ENCODE measurements around the gene CEP295NL. TPM values are rescaled to one million over a fixed set of nuclear protein-coding genes. Genes with fewer than 3 reads are reported as not detected.
A peak's percentile ranks its signal among the peaks of the same experiment; 100 is the strongest.

The CEP295NL gene
- total RNA-seq, 4 donors from 2014 or later: 1.6 to 9.0 (median 3.8) TPM

DNA sequence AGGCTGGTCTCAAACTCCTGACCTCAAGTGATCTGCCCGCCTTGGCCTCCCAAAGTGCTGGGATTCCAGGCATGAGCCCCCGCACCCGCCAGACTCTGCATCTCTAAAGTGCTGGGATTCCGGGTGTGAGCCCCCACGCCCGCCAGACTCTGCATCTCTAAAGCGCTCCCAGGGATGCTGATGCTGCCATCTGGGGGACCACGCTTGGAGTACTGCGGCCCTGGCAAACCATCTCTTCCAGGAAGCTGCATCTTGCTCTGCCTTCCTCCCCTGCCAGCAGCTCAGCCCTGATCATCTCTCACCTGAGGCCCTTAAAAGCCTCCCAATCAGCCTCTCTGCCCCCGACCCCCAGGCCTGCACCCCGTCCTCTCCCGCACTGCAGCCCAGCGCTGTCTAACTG is 4.1 kb downstream of the CEP295NL start:
- Histone ChIP-seq H3K27ac (peak overlapping the region in 3 of 4 donors; percentile 30 to 58 (median 44)), H3K27me3 (no peaks in the 10 kb centered on the region), H3K36me3 (peaks cover 0 to 39% of the 10 kb centered on the region in 2 donors), H3K4me3 (no peak overlapping the region), H3K4me1 (peaks cover 12 to 99% (median 62%) of the 10 kb centered on the region in 3 donors), H3K9me3 (no peaks in the 10 kb centered on the region)
- ATAC-seq: no peak
- 90% methylated on average over 11 of the region's 13 CpGs; no CpG with 5 or more reads in 1 of the 2 donors for WGBS, 2 donors (ENCODE audit: low coverage in 1 of 2)
- TF ChIP-seq EP300 (IDR thresholded peaks at IDR 0.05): no peak
- TF ChIP-seq POLR2A (IDR thresholded peaks at IDR 0.05): no peak

GRCh38 chr17:78898075-78898836 is 4.7 kb downstream of the CEP295NL start:
- Histone ChIP-seq H3K4me3 (no peak overlapping the region), H3K9me3 (no peaks in the 10 kb centered on the region), H3K4me1 (peaks cover 12 to 99% (median 62%) of the 10 kb centered on the region in 3 donors), H3K27me3 (no peaks in the 10 kb centered on the region), H3K36me3 (peaks cover 0 to 32% of the 10 kb centered on the region in 2 donors), H3K27ac (peak overlapping the region in 3 of 4 donors; percentile 66 to 78 (median 70))
- 64 to 90% methylated on average over 2 to 16 of the region's 17 CpGs for WGBS, 2 donors (ENCODE audit: low coverage in 1 of 2)
- TF ChIP-seq EP300 (IDR thresholded peaks at IDR 0.05): no peak
- no peak for TF ChIP-seq POLR2AphosphoS5 (IDR thresholded peaks at IDR 0.05)
- TF ChIP-seq POLR2A (IDR thresholded peaks at IDR 0.05): no peak
- no peak for ATAC-seq

GRCh38 chr17:78897664-78898047 is 5.3 kb downstream of the CEP295NL start:
- peak overlapping the region in 3 of 4 donors; percentile 66 to 78 (median 70) for H3K27ac ChIP-seq
- H3K36me3 ChIP-seq: peaks cover 0 to 28% of the 10 kb centered on the region in 2 donors
- H3K9me3 ChIP-seq: no peaks in the 10 kb centered on the region
- peaks cover 12 to 99% (median 59%) of the 10 kb centered on the region in 3 donors for H3K4me1 ChIP-seq
- WGBS, 2 donors (ENCODE audit: low coverage in 1 of 2): 83% methylated on average over 2 of the region's 7 CpGs; no CpG with 5 or more reads in 1 of the 2 donors
- no peaks in the 10 kb centered on the region for H3K27me3 ChIP-seq
- no peak for TF ChIP-seq EP300 (IDR thresholded peaks at IDR 0.05)
- no peak for TF ChIP-seq POLR2AphosphoS5 (IDR thresholded peaks at IDR 0.05)
- no peak for TF ChIP-seq CTCF (IDR thresholded peaks at IDR 0.05)
- no peak for TF ChIP-seq POLR2A (IDR thresholded peaks at IDR 0.05)
- no peak overlapping the region for H3K4me3 ChIP-seq
- ATAC-seq: no peak

DNA sequence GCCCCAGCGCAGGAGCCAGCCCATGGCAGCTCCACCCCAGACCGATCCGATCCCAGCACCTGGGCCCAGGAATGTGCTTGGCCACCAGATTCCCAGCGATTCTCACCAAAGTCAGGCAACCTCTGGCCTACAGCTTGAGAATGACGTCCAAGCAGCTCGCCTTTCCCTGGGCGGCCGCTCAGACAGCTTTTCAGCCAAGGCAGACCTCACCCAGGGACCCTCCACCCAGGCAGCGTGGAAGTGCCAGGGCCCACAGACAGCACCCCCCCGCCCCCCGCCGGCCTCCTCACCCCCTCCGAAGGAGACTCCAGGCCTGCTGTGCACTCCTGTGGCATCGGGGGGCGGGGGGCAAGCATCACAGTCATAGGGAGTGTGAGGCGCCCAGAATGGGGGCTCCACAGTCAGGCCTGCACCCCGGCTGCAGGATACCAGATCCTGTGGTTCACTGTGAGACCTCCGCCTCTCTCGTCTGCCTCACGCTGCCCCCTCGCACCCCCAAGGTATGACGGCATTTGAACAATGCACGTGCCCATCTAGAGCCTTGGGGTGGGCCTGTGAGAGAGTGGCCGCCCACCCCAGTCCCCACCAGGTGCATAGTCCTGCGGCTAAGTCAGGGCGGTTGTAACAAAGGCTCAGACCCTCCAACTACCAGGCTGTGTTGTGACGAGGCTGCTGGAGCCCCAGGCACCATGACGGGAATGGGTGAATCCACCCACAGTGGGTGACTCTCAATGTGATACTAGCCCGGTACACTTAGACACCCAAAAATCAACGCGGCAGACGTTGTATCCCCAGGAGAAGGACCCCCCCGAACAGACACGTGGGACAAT is 6.0 kb downstream of the CEP295NL start:
- Histone ChIP-seq H3K9me3 (no peaks in the 10 kb centered on the region), H3K4me1 (peaks cover 12 to 99% (median 64%) of the 10 kb centered on the region in 3 donors), H3K27ac (peak overlapping the region in 3 of 4 donors; percentile 66 to 78 (median 70)), H3K36me3 (peaks cover 0 to 28% of the 10 kb centered on the region in 2 donors), H3K27me3 (no peaks in the 10 kb centered on the region), H3K4me3 (peak overlapping the region in 1 of 2 donors; percentile 16)
- no peak for ATAC-seq
- TF ChIP-seq POLR2A (IDR thresholded peaks at IDR 0.05): no peak
- TF ChIP-seq CTCF (IDR thresholded peaks at IDR 0.05): no peak
- no peak for TF ChIP-seq POLR2AphosphoS5 (IDR thresholded peaks at IDR 0.05)
- TF ChIP-seq EP300 (IDR thresholded peaks at IDR 0.05): no peak
- no CpG with 5 or more reads among the region's 34 CpGs for WGBS, 2 donors (ENCODE audit: low coverage in 1 of 2)

DNA sequence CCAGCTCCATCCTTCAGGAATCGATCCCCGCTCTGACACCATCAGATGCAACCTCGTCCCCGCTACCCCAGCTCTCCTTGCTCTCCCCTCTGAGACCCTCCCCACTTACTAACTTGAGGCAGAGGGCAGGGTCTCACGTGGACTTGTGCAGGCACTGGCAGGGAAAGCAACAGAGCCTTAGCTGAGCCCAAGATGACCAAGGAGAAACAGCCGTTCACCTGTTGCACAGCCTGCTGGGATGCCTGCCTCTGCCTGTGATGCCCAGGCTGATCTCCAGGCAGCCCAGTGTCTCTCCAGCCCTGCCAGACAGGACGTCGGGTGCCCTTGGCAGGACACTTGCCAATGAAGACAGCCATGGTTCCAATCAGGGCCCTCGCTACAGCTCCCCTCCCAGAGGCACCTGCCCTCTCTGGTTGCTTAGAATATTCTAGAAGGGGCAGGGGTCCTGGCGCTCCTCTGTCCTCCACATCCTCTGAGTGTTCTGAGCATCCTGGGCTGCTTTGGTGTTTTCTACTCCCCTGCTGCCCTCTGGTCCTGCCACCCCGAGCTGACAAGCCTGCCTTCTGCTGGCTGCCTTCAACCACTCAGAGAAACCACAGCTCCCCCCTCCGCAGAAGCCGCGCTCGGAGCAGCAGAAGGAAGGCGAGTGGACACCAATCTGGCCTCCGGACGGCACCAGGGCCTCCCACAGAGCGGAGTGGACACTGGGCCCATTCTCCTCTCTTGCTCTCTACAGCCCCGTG is 6.7 kb downstream of the CEP295NL start:
- ATAC-seq: no peak
- Histone ChIP-seq H3K4me1 (peaks cover 12 to 99% (median 71%) of the 10 kb centered on the region in 3 donors), H3K4me3 (peak overlapping the region in 1 of 2 donors; percentile 16), H3K27ac (peak overlapping the region in 3 of 4 donors; percentile 66 to 78 (median 70)), H3K36me3 (peaks cover 0 to 21% of the 10 kb centered on the region in 2 donors), H3K27me3 (no peaks in the 10 kb centered on the region), H3K9me3 (no peaks in the 10 kb centered on the region)
- TF ChIP-seq CTCF (IDR thresholded peaks at IDR 0.05): peak in 1 of 4 experiments; percentile 44
- TF ChIP-seq EP300 (IDR thresholded peaks at IDR 0.05): no peak
- no peak for TF ChIP-seq POLR2A (IDR thresholded peaks at IDR 0.05)
- no peak for TF ChIP-seq POLR2AphosphoS5 (IDR thresholded peaks at IDR 0.05)
- 40 to 74% methylated on average over 2 to 4 of the region's 20 CpGs for WGBS, 2 donors (ENCODE audit: low coverage in 1 of 2)

Data from gastroesophageal sphincter (tissue), 4 donors.